GM12892 (cell line): Measurements from ENCODE around the gene IFITM2.

Source experiments
- POLR2A ChIP-seq: IDR thresholded peaks from 2 replicates; pipeline ENCODE4 v1.6.1; 2011; ENCODE audit warnings: low read depth, low read length, control low read depth
- POLR2AphosphoS5 ChIP-seq: IDR thresholded peaks from 2 replicates; pipeline ENCODE4 v1.6.1; 2011; ENCODE audit warnings: low read depth, low read length, control low read depth
- TAF1 ChIP-seq: IDR thresholded peaks from 2 replicates; pipeline ENCODE4 v1.6.1; 2011; ENCODE audit warnings: low read depth, mild to moderate bottlenecking, control low read depth, low read length, borderline replicate concordance

DNA sequence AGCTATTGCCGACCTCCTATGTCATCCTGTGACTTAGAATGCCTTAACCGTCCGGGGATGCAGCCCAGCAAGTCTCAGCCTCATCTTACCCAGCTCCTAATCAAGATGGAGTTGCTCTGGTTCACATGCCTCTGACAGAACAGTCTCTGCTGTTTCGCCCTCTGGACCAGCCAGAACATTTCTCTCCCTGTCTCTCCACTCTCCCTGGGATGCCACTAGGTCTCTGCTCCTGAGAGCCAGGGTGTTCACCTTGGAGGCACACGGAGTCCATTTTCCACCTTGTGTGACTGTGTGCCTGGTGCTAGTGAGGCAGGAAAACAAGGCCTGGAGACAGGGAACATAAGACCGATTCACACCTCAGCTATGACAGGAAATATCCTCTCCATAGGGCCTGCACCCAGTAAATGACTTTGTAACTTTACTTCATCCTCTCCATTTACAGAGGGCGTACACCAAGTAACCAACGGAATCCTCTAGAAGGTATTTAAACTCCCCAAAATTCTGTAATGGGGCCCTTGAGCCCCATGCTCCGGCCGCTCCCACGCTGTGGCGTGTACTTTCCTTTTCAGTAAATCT is 44.9 kb downstream of the IFITM2 start:
- TF ChIP-seq POLR2A (no peak), POLR2AphosphoS5 (no peak), TAF1 (no peak)
